ENCODE results near the gene CEBPE.

CEBPE gene

GRCh38 chr14:23130871-23131270, 11.8 kb upstream of the CEBPE start:
- TF ChIP-seq CTCF (IDR thresholded peaks at IDR 0.05; ENCODE audit: insufficient read depth, low read depth, low read length, missing control alignments) = no peak
- DNase-seq (ENCODE audit: low read depth) = no peak
- no peak overlapping the region for H3K4me3 ChIP-seq (ENCODE audit: low read length)

GRCh38 chr14:23129759-23130316, 10.8 kb upstream of the CEBPE start:
- DNase-seq (ENCODE audit: low read depth) = peak; percentile 80
- TF ChIP-seq CTCF (IDR thresholded peaks at IDR 0.05; ENCODE audit: insufficient read depth, low read depth, low read length, missing control alignments) = no peak

GRCh38 chr14:23128969-23129758, 10.1 kb upstream of the CEBPE start:
- TF ChIP-seq CTCF (IDR thresholded peaks at IDR 0.05; ENCODE audit: insufficient read depth, low read depth, low read length, missing control alignments) = no peak
- H3K4me3 ChIP-seq (ENCODE audit: low read length) = no peak overlapping the region
- DNase-seq (ENCODE audit: low read depth) = no peak

More at GRCh38 chr14:23129759-23130316, 10.8 kb upstream of the CEBPE start:
- no peak overlapping the region for H3K4me3 ChIP-seq (ENCODE audit: low read length)

GRCh38 chr14:23127861-23128260, 8.8 kb upstream of the CEBPE start:
- TF ChIP-seq CTCF (IDR thresholded peaks at IDR 0.05; ENCODE audit: insufficient read depth, low read depth, low read length, missing control alignments) = no peak
- no peak for DNase-seq (ENCODE audit: low read depth)
- H3K4me3 ChIP-seq (ENCODE audit: low read length) = no peak overlapping the region

GRCh38 chr14:23126548-23127278, 7.7 kb upstream of the CEBPE start:
- no peak overlapping the region for H3K4me3 ChIP-seq (ENCODE audit: low read length)
- no peak for DNase-seq (ENCODE audit: low read depth)
- no peak for TF ChIP-seq CTCF (IDR thresholded peaks at IDR 0.05; ENCODE audit: insufficient read depth, low read depth, low read length, missing control alignments)

GRCh38 chr14:23125933-23126524, 7.0 kb upstream of the CEBPE start:
- H3K4me3 ChIP-seq (ENCODE audit: low read length) = no peak overlapping the region
- DNase-seq (ENCODE audit: low read depth) = no peak
- no peak for TF ChIP-seq CTCF (IDR thresholded peaks at IDR 0.05; ENCODE audit: insufficient read depth, low read depth, low read length, missing control alignments)

Data from epithelial cell of esophagus (primary cell).